GM12865 (cell line): ENCODE results near the gene TPCN2.

ENCODE experiments used
- DNase-seq: peaks from one replicate; pipeline ENCODE4 v3.0.0; 2010; ENCODE audit warnings: low read depth
- H3K4me3 ChIP-seq: 2 replicates; pipeline ENCODE4 v1.5.1; 2011; ENCODE audit warnings: mild to moderate bottlenecking, low read depth, low read length, control low read depth
- TF ChIP-seq, protein P1 (sequence below): IDR thresholded peaks from 2 replicates; pipeline ENCODE4 v1.5.1; 2011; ENCODE audit warnings: low read length, control low read depth, low read depth, inconsistent platforms; ENCODE audit not compliant: insufficient read depth; ENCODE audit errors: missing control alignments

The TPCN2 gene

DNA sequence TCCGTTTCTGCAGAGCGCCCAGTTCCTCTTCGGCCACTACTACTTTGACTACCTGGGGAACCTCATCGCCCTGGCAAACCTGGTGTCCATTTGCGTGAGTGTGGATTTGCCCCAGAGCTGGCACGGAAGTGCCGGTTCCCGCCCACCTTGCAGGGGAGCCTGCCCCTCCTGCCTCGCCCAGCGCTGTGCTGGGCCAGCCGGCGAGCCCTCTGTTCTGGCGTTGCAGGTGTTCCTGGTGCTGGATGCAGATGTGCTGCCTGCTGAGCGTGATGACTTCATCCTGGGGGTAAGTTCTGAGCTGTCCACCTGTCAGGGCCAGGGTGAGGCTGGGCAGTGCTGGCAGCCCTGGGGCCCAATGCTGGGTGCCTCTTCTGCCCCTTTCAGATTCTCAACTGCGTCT, 29.8 kb downstream of the TPCN2 start:
- TF ChIP-seq, protein P1, sequence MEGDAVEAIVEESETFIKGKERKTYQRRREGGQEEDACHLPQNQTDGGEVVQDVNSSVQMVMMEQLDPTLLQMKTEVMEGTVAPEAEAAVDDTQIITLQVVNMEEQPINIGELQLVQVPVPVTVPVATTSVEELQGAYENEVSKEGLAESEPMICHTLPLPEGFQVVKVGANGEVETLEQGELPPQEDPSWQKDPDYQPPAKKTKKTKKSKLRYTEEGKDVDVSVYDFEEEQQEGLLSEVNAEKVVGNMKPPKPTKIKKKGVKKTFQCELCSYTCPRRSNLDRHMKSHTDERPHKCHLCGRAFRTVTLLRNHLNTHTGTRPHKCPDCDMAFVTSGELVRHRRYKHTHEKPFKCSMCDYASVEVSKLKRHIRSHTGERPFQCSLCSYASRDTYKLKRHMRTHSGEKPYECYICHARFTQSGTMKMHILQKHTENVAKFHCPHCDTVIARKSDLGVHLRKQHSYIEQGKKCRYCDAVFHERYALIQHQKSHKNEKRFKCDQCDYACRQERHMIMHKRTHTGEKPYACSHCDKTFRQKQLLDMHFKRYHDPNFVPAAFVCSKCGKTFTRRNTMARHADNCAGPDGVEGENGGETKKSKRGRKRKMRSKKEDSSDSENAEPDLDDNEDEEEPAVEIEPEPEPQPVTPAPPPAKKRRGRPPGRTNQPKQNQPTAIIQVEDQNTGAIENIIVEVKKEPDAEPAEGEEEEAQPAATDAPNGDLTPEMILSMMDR: no peak
- no peak for DNase-seq
- H3K4me3 ChIP-seq: no peak overlapping the region

DNA sequence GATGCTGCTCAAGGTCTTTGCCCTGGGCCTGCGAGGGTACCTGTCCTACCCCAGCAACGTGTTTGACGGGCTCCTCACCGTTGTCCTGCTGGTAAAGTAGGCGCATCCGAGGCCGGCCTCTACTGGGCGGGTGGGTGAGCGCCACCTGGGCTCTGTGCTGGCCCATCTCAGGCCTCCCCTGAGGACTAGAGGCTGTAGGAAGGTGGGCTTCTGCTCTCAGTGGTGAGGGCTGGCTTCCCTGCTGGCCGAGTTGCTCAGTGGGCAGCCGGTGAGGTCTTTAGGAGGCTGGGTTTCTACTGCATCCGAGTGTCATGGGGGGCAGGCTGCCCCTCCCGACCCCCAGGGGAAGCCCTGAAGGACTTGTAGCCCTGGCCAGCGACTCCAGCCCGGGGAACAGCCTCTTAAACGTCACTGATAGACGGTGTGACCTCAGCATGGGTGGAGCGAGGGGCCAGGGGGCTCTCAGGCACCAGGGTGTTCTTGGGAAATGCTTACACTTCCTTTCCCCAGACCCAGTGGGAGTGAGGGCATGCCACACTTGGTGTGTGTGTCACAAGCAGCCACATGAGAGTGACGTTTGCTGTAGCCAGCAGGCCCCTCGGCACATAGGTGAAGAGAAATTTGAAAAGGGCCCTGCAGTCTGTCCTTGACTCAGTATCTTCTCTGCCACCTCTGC, 30.3 kb downstream of the TPCN2 start:
- DNase-seq: no peak
- TF ChIP-seq, protein P1: no peak
- H3K4me3 ChIP-seq: no peak overlapping the region

DNA sequence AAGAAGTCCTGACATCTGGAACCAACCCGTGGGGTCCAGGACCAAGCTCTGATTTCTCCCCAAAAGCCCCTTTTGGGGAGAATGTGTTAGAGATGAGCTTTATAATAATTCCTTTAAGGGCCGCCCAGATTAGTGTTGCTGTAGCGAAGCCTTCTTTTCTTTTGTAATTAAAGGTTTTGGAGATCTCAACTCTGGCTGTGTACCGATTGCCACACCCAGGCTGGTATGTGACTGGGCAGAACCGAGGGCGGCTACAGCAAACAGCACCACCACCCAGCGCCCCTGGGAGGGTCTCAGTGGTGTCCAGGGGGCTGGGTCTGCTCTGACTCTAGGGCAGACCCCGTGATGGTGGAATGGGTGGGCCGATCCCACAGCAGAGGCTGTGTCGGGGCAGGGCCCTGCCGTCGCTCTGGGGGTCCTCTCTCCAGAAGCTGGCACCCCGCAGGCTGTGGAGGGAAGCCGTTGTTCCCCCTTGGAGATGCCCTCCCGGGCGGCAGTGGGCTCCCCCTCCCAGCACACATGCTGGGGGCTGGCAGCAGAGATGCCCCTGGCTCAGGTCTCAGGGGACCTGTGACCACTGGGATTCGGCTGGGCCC, 31.0 kb downstream of the TPCN2 start:
- TF ChIP-seq, protein P1: no peak
- no peak overlapping the region for H3K4me3 ChIP-seq
- DNase-seq: no peak

DNA sequence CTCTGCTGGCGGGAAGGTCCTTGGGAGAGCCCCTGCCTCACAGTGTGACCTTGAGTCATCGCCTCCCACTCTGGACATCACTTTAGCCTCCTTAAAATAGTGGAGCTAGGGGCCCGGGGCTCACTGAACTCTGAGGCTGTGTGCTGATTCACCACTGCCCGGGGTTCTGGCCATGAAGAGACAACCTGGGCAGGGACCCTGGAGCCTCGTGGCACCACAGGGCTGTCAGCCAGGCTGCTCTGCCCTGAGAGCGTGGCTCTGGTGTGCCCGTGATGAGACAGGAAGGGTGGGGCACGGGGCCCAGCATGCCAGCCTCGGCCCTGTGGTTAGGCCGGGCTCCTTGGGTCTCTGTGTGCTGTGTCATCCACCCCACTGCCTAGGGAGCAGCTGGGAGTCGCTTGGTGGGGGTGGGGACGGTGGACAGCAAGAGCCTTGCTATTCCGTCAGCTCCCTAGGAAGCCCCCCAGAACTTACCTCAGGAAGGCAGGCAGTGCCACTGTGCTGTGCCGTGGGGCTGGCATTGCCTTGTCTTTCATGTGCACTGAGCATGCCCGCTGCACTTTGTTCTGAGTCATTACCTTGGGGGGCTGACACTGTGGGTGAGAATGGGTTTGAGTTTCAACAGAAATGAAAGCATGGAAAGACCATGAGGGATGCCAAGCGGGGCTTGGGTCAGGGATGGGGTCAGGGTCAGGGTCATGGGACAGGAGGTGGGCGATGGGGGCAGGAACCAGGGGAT, 31.7 kb downstream of the TPCN2 start:
- H3K4me3 ChIP-seq: no peak overlapping the region
- no peak for DNase-seq
- TF ChIP-seq, protein P1: no peak

DNA sequence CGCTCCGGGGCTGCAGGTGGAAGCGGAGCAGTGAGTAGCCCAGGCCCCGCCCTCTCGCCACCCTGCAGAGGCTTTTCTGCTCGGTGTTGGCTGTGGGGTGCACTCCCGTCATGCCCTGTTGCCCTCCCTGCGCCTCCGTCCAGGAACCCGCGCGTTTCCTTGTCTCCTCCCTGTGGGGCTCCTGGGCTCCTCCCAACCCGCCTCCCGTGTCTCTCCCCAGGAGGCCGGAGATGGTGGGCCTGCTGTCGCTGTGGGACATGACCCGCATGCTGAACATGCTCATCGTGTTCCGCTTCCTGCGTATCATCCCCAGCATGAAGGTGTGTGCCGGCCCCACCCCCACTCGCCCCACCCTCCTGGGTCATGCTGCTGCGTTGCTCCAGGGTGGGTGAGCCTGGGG, 32.4 kb downstream of the TPCN2 start:
- TF ChIP-seq, protein P1: no peak
- H3K4me3 ChIP-seq: no peak overlapping the region
- DNase-seq: no peak

DNA sequence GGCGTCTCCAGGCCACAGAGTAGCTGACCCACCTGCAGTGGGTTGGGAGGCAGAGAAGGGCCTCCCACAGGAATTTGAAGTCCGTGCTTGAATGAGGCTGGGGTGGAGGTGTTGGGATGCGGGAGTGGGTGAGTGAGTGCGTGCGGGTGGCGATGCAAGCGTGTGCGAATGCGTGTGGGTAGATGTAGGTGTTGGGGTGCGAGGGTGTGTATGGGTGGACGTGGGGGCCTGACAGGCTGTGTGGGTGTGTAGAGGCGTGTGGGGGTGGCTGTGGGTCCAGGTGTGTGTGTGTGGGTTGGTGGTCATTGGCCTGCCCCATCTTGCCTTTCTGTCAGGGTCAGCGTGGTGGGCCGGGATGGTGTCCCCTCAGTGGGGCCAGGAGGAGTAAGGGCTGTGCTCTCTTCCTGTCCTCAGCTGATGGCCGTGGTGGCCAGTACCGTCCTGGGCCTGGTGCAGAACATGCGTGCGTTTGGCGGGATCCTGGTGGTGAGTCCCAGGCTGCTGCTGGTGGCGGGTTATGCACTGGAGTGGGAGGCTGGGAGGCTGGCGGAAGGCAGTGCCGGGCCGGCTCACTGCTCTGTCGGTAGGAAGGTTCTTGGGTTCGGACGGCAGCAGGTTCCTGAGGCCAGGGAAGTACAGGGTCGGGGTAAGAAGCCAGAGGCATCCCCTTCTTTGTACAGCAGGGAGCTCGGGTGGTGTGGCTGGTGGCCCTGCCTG, 35.0 kb downstream of the TPCN2 start:
- TF ChIP-seq, protein P1: no peak
- DNase-seq: no peak
- no peak overlapping the region for H3K4me3 ChIP-seq
